Mammary epithelial cell (primary cell): ENCODE data around the gene RILPL2.

Source experiments
- EZH2 ChIP-seq: IDR thresholded peaks from 2 replicates; pipeline ENCODE4 v1.6.1; 2012; ENCODE audit warnings: low read length, inconsistent platforms, borderline replicate concordance
- TF ChIP-seq, protein P1 (sequence below), 2 donors: IDR thresholded peaks in 1 of 2; conservative IDR thresholded peaks in 1 of 2; 2 replicates each; pipeline ENCODE4 v1.5.1; 2011 to 2012; ENCODE audit warnings: inconsistent platforms in 2 of 2, low read length in 2 of 2, mild to moderate bottlenecking in 2 of 2, control low read depth in 1 of 2, low read depth in 1 of 2; ENCODE audit not compliant: insufficient read depth in 1 of 2; ENCODE audit errors: extremely low read depth in 1 of 2

DNA sequence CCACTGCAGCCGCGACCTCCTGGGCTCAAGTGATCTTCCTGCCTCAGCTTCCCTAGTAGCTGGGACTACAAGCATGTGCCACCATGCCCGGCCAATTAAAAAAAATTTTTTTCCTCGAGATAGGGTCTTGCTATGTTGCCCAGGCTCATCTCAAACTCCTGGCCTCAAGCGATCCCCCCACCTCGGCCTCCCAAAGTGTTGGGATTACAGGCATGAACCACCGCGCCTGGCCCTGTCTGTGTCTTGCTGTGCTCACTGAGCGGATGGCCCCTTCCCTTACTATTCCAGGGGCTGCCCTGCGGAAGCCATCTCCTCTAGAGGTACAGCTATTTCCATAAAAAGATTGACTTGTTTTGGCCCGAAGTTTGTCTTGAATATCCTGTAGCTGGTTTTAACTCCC, 41.6 kb upstream of the RILPL2 start:
- no peak for TF ChIP-seq EZH2
- TF ChIP-seq, protein P1, sequence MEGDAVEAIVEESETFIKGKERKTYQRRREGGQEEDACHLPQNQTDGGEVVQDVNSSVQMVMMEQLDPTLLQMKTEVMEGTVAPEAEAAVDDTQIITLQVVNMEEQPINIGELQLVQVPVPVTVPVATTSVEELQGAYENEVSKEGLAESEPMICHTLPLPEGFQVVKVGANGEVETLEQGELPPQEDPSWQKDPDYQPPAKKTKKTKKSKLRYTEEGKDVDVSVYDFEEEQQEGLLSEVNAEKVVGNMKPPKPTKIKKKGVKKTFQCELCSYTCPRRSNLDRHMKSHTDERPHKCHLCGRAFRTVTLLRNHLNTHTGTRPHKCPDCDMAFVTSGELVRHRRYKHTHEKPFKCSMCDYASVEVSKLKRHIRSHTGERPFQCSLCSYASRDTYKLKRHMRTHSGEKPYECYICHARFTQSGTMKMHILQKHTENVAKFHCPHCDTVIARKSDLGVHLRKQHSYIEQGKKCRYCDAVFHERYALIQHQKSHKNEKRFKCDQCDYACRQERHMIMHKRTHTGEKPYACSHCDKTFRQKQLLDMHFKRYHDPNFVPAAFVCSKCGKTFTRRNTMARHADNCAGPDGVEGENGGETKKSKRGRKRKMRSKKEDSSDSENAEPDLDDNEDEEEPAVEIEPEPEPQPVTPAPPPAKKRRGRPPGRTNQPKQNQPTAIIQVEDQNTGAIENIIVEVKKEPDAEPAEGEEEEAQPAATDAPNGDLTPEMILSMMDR (conservative IDR thresholded peaks at IDR 0.05 in 1 of 2, IDR thresholded peaks at IDR 0.05 in 1 of 2; ENCODE audit: extremely low read depth in 1 of 2, insufficient read depth in 1 of 2, low read depth in 1 of 2, low read length in 2 of 2) = no peak
